Stimulated activated CD8-positive, alpha-beta memory T cell treated with anti-CD3 and anti-CD28 coated beads, Interleukin-12 subunit alpha, Interleukin-12 subunit beta, amount 100 ng/mL, for 4 hours (primary cell): ENCODE results near the gene PTPN4.

Experiments
- DNase-seq: peaks from one replicate; pipeline ENCODE4 v3.0.0-alpha.2; 2020; ENCODE audit warnings: low read depth

PTPN4 gene

DNA sequence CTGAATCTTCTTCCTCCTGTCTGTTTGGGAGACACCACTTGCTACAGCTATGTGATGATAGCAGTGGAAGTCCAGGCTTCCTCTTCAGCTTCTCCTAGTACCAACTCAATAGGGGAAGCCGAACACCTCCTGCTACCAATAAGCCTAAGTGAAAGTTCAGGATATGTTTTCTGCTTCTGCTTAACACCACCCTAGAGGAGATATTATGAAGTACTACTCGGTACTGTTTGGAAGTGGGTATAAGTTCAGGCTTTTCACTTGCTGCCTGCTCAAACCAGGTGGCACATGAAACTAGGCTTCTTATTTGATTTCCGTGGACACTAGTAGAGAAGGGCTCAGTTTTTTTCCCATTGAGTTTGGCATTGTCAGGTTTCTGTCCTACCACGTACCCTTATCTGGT lies 99.8 kb downstream of the PTPN4 start:
- no peak for DNase-seq

DNA sequence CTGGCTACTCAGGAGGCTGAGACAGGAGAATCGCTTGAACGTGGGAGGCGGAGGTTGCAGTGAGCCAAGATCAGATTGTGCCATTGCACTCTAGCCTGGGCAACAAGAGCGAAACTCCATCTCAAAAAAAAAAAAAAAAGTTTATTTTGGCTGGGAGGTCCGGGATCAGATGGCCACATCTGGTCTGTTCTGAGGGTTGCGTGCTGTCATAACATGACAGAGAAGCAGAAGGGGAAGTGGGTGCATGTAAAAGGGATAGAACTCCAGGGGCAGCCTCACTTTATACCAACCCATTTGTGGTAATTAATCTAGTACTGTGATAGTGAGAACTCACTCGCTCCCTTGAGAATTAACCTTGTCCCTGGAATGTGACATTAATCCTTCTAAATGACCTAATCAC lies 101.2 kb downstream of the PTPN4 start:
- DNase-seq, result no peak

DNA sequence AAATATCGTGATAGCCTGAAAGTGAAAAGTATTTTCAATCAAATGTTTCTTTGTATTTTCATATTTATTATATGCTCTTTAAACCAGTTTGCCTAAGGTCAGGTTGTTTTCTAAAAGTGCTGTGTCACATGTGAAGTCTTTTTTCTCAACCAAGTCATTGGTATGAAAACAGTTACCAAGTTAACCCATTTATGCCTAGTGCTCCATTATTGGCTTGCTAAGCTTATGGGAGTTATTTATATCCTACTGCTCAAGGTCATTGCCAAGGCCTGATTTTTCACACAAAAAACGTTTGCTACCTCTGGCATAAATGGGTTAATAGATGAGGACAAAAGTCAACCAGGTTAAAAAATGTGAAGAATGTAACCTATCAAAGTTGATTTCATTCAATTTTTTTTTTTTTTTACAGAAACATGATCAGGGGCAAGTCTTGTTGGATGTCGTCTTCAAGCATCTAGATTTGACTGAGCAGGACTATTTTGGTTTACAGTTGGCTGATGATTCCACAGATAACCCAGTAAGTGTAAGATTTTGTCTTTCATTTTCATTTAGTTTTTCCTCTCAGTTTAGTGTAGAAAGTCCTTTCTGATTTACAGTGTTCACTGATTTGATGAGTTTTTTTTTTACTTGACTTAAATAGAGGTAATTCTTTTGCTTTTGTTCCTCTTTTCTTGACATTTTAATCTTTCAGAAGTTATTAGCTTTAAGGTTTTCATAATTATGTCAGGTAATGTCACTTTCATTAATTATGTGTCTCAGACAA lies 102.6 kb downstream of the PTPN4 start:
- DNase-seq, result no peak

DNA sequence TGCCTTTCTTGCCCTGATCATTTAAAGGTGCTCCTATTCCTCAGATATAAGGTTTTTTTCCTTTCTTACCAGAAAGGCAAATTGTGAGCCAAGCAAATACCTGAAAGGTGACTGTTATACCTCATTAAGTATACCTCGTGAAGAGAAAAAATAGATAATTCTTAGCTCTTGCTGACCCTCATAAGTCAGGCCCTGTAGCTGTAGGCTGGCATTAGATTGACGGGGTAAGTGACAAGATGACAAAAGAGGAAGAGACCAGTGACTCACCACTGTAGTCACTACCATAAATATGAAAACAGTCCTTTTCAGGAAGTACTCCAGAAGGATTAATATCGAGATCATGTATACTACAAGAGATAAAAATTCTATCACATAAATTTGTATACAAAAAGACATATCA lies 104.6 kb downstream of the PTPN4 start:
- no peak for DNase-seq

GRCh38 chr2:119871725-119872124 lies 112.0 kb downstream of the PTPN4 start:
- DNase-seq, result no peak

DNA sequence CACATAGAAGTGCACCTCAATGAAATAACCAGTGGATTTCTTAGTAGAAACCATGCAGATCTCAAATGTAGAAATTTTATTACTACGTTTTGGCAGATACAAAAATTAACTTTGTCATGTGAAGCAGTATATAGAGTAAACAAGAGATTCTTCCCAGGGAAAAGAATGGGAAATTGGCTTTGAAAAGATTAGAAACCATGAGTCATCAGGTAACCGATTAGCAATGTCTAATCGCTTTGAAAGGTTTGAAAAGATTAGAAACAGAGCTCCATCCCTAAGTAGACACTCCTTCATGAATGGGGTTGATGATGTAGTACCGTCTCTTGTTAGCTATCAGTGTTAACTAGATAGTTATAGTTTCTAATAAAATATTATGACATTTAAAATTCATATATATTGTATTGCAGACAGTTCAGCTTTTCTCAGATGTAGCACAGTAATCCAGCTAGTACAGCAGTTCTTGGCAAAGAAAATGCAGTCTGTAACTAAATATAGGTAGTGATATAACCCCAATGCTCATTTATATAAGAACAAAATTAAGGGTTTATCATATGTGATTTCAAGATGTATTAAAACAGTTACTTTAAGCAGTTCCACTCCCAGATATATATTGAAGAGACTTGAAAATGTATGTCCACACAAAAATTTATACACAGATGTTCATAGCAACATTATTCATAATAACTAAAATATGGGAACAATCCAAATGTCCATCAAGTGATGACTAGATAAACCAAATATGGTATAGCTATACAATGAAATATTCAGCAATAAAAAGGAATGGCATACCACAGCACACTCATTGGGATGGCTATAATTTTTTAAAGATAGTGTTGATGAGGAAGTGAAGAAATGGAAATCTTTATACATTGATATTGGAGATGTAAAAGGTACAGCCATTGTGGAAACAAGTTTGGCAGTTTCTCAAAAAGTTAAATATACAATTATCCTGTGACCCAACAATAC lies 113.9 kb downstream of the PTPN4 start:
- DNase-seq, result no peak

DNA sequence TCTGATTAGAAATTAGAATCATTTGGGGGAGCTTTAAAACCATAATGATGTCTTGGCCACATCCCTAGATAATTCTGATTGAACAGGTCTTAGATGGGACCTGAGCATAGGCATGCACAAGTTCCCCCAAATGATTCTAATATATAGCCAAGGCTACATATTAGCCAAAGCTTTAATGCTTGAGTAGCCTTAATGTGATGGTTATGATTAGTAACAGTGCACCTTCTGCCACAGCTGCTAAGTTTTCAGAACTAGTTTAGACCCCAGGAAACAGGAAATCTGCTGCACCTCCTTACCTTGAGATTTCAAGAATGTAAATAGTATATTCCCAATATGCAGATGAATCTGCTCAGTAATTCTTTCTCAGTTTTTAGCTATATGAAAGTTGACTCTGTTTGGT lies 119.8 kb downstream of the PTPN4 start:
- DNase-seq, result no peak

DNA sequence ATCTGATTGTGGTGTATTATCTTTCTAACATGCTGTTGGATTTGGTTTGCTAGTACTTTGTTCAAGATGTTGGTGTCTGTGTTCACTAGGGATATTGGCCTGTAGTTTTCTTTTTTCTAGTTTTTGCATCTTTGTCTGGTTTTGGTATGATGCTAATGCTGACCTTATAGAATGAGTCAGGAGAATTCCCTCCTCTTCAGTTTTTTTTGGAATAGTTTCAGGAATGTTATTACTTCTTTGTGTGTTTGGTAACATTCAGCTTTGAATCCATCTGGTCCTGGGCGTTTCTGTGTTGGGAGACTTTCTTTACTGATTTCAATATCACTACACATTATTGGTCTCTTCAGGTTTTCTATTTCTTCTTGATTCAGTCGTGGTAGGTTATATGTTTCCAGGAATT lies 129.0 kb downstream of the PTPN4 start:
- no peak for DNase-seq

- no peak for DNase-seq
Observed at GRCh38 chr2:119897736-119898395, 138.1 kb downstream of the PTPN4 start.

- DNase-seq, result no peak
Observed at GRCh38 chr2:119901013-119901412, 141.3 kb downstream of the PTPN4 start.

DNA sequence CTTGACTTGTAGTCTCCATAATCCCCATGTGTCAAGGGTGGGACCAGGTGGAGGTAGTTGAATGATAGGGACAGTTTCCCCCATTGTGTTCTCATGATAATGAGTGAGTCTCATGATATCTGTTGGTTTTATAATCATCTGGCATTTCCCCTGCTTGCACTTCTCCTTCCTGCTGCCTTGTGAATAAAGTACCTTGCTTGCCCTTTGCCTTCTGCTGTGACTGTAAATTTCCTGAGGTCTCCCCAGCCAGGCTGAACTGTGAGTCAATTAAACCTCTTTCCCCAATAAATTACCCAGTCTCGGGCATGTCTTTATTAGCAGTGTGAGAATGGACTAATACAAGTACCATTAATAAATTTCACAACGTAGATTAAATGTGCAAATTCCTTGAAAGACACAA lies 150.8 kb downstream of the PTPN4 start:
- DNase-seq, result no peak

- no peak for DNase-seq
Observed at GRCh38 chr2:119914266-119914665, 154.5 kb downstream of the PTPN4 start.

DNA sequence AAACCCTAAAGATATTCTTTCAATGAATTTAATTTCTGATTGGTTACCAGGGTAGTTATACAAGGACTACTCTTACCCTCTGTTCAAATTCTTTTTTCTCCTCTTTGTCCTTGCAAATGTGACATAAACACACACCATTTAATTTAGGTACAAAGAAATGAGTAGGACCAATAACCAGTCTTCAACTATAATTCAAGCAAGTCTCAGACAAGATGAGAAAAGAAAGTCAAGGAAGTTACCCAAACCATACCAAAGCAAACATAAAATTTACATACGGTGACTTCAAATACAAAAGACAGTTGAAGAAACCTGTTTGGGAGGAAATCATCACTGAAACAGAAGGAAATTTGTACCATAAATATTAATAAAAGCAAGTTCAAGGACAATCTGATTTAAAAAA lies 162.1 kb downstream of the PTPN4 start:
- DNase-seq, result no peak

GRCh38 chr2:119922699-119923098 lies 163.0 kb downstream of the PTPN4 start:
- DNase-seq, result no peak

DNA sequence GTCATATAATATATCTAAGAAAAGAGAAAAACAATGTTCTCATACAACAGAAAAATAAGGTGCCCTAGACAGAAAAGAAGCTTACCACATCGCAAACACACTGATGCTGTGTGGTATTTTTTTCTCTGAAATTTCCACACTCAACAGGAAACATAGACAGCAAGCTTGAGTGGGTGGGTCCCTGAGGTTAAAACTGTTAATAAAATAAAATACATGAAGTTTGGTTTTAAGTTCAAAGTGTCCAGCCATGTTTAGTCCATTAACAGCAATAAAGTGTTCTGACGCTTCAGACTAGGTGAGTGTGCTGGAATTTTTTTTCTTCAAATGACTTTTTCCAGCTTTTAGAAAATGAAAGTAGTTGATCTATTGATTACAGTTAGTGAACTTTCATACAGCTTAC lies 169.8 kb downstream of the PTPN4 start:
- no peak for DNase-seq

GRCh38 chr2:119932809-119933208 lies 173.1 kb downstream of the PTPN4 start:
- DNase-seq, result no peak

- DNase-seq, result no peak
Observed at GRCh38 chr2:119934319-119934718, 174.6 kb downstream of the PTPN4 start.

DNA sequence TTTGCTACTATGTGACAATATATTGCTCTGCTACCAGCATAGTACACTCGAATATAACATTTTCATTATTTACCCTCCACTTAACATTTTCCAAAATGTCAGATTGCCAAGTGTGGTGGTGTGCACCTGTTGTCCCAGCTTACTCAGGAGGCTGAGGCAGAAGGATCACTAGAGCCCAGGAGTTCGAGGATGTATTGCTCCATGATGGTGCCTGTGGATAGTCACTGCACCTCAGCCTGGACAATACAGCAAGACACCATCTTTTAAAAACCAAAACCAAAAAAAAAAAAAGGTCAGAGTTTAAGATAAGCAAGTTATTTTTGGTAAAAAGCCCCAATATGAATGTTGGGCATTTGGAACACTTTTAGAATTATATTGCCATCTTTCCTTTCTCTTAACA lies 178.0 kb downstream of the PTPN4 start:
- DNase-seq, result no peak

GRCh38 chr2:119939915-119940314 lies 180.2 kb downstream of the PTPN4 start:
- DNase-seq, result no peak

GRCh38 chr2:119940856-119941255 lies 181.1 kb downstream of the PTPN4 start:
- no peak for DNase-seq

GRCh38 chr2:119941388-119941787 lies 181.7 kb downstream of the PTPN4 start:
- DNase-seq, result no peak

DNA sequence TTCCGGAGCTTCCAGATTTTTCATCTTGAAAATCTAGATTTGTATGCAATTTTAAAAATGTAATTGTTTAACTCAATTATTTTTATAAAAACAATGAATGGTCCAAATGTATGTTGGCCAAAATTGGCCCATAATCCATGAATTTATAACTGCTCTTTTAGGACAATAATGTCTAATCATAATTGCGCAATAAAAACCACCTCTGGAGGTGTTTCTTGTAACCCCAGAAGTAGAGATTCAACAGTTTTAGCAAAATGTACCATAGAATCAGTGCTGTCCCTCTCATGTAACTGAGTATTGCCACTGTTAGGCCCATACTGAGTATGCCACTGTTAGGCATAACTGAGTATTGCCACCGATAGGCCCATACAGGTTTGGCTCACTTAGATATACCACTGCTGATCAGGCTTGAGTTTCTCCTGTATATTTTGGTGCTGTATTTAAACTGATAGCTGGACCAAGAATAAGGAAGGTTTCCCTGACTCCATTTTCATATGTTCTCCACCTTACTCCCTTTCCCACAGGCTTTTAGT lies 182.3 kb downstream of the PTPN4 start:
- DNase-seq, result no peak
